ENCODE results near the gene ZPLD1. TPM values are rescaled to one million over a fixed set of nuclear protein-coding genes. Genes with fewer than 3 reads are reported as not detected.

Gene ZPLD1
- total RNA-seq, result not detected

DNA sequence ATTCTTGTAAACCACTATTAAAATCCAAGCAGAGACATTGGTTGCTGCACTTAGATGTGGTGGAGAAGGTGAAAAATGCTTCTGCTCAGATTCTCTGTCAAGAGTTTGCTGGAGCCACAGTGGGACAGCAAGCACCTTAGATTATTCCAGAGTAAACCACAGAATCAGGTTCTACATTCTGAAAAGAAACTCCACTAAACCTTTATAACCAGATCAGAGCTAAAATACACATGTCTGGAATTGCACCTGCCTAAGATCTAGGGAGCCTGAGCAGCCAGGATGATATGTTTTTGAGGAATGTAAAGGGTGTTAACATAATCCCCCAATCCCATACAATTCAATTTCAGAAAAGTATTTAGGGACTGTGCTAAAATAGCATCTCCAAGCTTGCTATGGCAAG lies at the start of gene ZPLD1:
Gene ZPLD1 (plus strand): TSS at position 301 of the 400 bp plus-strand sequence. CDS start 3,473 bp downstream, outside the sequence.
- DNase-seq (ENCODE audit: low spot score in 2 of 2), result no peak
- Mint-ChIP-seq H3K9me3 (no peaks in the 10 kb centered on the region), H3K36me3 (no peaks in the 10 kb centered on the region), H3K27ac (no peak within 1 kb of the TSS)
- no peak for ATAC-seq

DNA sequence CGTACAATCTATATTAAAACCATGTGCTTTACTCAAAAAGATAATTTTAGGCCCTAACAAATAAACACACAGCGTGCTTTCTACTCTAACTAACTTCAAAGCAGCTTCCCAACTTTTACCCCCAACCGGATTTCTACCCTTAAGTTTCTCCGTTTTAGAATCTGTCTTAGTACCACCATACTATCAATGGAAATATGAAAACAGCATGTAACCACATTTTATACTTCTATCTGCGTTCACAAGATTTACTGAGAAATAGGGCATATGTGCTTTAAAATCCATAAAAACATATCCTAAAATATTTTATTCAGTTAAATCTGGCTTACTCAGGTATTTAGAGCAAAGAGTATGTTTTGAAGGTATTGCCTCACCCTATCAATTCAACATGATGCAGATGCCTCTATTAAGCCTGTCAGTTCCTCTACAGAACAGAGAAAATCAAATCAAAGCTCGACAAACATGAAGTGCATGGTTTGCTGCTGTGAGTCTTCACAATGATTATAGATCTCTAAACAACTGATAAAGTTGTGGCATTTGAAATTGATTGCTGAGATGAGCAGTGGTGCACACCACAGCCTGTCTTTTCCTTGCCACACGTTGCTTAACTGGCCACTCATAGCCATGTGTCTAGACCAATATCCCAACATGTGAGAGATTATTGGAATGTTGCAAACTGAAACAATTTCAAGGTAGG lies 44.5 kb upstream of the ZPLD1 start:
- Mint-ChIP-seq H3K9me3 (no peaks in the 10 kb centered on the region), H3K36me3 (no peaks in the 10 kb centered on the region), H3K27ac (no peak overlapping the region)
- DNase-seq (ENCODE audit: low spot score in 2 of 2), result no peak
- ATAC-seq, result no peak

DNA sequence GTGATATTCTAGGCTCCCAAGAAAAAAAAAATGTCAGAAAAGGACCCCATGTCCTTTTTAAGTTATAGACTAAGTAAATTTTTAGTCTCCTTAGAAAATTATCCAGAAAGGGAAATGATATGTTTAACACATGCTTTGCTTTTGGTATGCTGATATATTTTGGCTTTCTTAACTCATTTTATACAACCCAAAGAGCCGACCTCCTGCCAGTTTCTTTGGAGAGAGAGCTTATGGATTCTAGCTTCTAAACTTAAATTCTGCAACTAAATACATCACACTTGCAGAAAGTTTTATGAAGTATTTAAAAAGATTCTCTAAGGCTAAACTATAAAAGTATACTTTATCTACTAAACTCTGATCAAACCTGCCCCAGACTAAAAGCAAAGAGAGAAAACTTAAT lies 43.9 kb upstream of the ZPLD1 start:
- Mint-ChIP-seq H3K27ac (no peak overlapping the region), H3K36me3 (no peaks in the 10 kb centered on the region), H3K9me3 (no peaks in the 10 kb centered on the region)
- DNase-seq (ENCODE audit: low spot score in 2 of 2) (no peak), ATAC-seq (no peak)

DNA sequence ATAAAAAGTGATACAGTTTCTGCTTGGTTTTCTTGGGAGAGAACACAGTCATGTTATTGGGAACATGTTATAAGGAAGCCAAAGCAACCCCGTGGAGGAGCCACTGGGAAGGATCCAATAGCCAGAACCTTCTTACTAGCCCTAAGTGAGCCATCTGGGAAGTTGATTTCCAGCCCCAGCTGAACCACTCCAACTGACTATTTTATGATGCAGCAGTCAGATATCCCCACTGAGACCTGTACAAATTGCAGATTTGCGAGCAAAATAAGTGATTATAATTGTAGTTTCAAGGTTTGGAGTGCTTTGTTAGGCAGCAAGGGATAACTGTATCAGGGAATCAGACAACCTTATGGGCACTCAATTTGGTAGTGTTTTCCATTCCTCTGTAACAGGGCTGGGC lies 43.3 kb upstream of the ZPLD1 start:
- no peak overlapping the region for H3K27ac Mint-ChIP-seq
- no peak for ATAC-seq
- no peaks in the 10 kb centered on the region for H3K9me3 Mint-ChIP-seq
- H3K36me3 Mint-ChIP-seq, result no peaks in the 10 kb centered on the region
- no peak for DNase-seq (ENCODE audit: low spot score in 2 of 2)

DNA sequence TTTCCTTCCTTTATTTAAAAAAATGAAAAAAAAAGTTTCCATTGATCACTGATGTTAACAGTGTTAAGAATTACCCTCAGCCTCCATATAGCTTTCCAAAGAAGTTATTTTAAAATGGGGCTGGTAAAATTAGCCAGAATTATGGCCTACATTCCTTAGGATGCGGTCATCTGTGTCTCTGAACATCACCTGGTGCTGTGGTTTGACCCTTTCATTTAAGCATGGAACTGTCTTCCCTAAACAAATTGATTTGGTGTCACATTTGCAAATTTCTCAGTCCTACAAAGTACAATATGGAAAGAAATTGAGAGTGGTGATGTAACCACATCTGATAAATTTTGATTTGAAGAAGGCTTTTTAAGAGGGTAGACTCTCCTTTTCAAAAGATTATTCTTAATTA lies 40.3 kb upstream of the ZPLD1 start:
- ATAC-seq, result no peak
- DNase-seq (ENCODE audit: low spot score in 2 of 2), result no peak
- Mint-ChIP-seq H3K27ac (no peak overlapping the region), H3K36me3 (no peaks in the 10 kb centered on the region), H3K9me3 (no peaks in the 10 kb centered on the region)

DNA sequence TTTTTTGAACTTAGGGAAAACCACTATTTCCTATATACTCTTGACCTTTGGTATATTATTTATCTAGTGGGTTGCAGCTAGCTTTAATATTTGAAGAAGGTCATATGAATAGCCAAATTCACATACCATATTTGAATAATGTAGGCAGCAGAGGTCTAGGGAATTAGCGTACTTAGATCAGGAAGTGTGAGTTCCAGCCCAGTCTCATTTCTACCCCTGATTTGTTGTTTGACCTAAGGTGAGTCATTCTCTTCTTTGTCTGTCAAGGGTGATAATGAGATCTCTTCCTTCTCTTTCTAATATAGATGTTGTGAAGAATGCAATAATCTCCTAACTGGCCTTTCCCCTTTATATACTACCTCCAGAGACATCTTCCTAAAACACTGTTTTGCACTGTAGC lies 36.6 kb upstream of the ZPLD1 start:
- no peak for DNase-seq (ENCODE audit: low spot score in 2 of 2)
- no peak for ATAC-seq
- no peak overlapping the region for H3K27ac Mint-ChIP-seq
- no peaks in the 10 kb centered on the region for H3K9me3 Mint-ChIP-seq
- no peaks in the 10 kb centered on the region for H3K36me3 Mint-ChIP-seq

DNA sequence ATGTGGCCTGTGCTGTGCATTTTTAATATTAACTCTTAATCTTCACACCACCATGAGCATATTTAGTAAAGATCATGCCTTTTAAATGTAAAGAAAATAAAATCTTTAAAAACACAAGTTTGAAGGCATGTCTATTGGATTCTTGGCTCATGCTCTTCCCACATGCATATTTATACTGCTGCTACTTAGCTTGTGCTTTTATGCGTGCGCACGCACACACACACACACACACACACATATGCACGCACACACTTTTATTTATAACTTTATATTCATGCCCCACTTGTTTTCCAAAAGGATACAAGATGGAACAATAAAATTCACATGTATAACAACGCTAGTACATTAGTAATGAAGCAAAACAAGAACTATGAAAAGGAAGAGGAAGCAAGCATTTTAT lies 36.1 kb upstream of the ZPLD1 start:
- no peaks in the 10 kb centered on the region for H3K9me3 Mint-ChIP-seq
- no peak for DNase-seq (ENCODE audit: low spot score in 2 of 2)
- ATAC-seq, result no peak
- no peaks in the 10 kb centered on the region for H3K36me3 Mint-ChIP-seq
- H3K27ac Mint-ChIP-seq, result no peak overlapping the region

DNA sequence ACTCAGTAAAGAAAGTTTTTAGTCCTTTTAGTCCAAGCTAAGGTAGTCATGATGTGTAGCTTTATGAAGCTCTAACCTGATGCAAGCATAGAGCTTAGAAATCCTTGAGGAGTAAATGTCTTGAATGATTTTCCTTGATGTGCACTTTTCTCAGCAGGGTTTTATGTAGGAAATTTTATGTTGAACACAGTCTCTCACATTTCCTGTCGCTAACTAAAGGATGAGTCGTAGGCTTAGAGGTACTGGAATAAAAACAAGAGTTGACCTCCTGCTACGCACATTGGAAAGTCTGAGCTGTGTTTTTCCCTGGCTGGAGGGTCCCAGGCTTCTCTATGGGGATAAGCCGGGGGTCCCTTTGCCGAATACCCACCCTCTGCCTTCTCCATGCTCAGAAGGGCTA lies 34.7 kb upstream of the ZPLD1 start:
- DNase-seq (ENCODE audit: low spot score in 2 of 2) (no peak), ATAC-seq (no peak)
- Mint-ChIP-seq H3K36me3 (no peaks in the 10 kb centered on the region), H3K9me3 (no peaks in the 10 kb centered on the region), H3K27ac (no peak overlapping the region)

DNA sequence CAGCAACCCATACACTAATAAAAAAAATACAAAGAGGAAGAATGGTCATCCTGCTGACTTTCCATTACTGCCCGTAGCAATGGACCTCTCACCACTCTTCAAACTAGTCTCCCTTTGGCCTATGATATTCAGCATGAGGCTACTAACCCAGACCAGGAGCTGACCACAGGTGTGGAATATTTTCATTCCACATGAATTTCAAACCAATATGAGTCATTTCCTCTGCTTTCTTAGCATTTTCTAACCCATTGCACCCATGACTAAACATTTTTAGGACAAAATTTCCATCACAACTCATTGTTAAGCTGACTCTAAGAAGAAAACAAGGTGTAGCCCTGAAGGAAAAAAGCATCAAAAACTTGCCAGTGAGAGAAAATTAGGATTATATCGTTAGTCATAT lies 34.0 kb upstream of the ZPLD1 start:
- no peak overlapping the region for H3K27ac Mint-ChIP-seq
- no peak for DNase-seq (ENCODE audit: low spot score in 2 of 2)
- no peaks in the 10 kb centered on the region for H3K36me3 Mint-ChIP-seq
- H3K9me3 Mint-ChIP-seq, result no peaks in the 10 kb centered on the region
- ATAC-seq, result no peak

DNA sequence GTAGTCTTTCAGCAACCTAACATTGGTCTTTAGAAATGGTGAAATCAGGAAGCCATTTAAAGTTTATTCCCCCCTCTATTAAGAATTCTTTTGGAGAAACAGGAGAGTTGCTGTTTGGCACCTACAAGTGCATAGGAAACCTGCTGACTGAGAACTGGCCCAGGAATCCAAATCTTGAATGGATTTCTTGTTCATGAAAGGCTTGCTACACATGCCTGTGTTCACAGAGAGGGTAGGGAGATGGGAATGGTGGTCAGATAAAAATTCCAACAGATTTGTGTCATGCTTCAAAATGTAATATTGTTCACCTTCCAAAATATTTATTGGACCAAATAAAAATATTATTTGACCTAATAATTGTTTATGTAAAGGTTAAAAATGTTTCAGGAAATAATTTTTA lies 24.2 kb upstream of the ZPLD1 start:
- Mint-ChIP-seq H3K9me3 (no peaks in the 10 kb centered on the region), H3K36me3 (no peaks in the 10 kb centered on the region), H3K27ac (no peak overlapping the region)
- ATAC-seq (no peak), DNase-seq (ENCODE audit: low spot score in 2 of 2) (no peak)

DNA sequence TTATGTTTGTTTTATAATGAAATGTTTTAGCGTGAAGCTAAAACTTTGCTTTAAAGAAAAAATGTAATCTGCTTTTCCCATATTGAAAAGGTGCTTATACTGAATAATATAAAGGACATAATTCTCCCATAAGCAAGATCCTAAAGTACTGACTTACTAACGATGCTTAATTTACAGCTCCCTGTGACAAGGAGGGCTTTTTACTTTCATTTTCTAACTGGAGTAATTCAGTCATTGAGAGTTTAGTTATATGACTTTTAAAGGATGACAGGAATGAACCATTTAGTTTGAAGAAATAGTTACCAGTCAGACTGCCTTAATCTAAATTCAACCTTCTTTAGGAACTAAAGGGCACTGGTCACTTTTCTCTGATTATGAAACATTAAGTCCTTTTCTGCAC lies 19.3 kb upstream of the ZPLD1 start:
- peak; percentile 31 to 54 for ATAC-seq
- H3K27ac Mint-ChIP-seq, result peak overlapping the region in 1 of 2 donors; percentile 10
- H3K9me3 Mint-ChIP-seq, result no peaks in the 10 kb centered on the region
- H3K36me3 Mint-ChIP-seq, result no peaks in the 10 kb centered on the region
- DNase-seq (ENCODE audit: low spot score in 2 of 2), result no peak

DNA sequence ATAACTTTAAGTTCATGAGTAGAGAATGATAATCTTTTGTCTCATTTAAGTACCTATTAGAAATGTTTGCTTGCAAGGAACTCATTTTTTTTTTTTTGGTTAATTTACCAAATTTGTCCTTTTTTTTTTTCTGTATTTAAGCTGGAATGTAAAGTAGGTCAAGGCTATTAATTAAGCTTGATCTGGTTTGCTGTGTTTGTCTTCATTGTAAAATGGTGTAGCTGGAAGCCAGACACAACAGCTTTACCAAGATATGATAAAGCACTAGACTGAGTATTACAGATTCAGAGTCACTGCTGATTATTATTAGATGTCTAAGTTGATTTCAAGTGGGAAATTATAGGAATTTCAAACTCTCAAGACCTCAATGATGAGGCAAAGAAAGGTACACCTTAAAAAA lies 15.0 kb upstream of the ZPLD1 start:
- ATAC-seq (no peak), DNase-seq (ENCODE audit: low spot score in 2 of 2) (no peak)
- H3K36me3 Mint-ChIP-seq, result no peaks in the 10 kb centered on the region
- H3K27ac Mint-ChIP-seq, result no peak overlapping the region
- H3K9me3 Mint-ChIP-seq, result no peaks in the 10 kb centered on the region

DNA sequence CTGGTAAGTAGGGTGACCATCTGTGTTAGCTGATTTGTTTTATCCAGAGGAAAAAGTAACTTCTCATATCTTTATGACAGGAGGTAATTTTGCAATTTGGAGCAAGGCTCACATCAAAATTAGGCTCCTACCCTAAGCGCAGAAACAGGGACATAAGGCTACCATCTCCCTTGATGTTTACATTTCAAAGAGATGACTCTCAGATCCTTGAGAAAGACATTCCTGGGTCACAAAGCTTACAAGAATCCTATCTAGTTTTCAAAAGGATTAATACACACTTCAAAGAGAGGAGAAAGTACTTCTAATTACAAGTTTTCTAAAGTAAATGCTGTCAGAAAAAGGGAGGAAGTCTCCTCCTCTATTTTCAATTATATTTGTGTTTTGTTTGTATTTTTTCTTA lies 7.0 kb downstream of the ZPLD1 start:
- H3K9me3 Mint-ChIP-seq, result no peaks in the 10 kb centered on the region
- no peak overlapping the region for H3K27ac Mint-ChIP-seq
- ATAC-seq (no peak), DNase-seq (ENCODE audit: low spot score in 2 of 2) (no peak)
- no peaks in the 10 kb centered on the region for H3K36me3 Mint-ChIP-seq

DNA sequence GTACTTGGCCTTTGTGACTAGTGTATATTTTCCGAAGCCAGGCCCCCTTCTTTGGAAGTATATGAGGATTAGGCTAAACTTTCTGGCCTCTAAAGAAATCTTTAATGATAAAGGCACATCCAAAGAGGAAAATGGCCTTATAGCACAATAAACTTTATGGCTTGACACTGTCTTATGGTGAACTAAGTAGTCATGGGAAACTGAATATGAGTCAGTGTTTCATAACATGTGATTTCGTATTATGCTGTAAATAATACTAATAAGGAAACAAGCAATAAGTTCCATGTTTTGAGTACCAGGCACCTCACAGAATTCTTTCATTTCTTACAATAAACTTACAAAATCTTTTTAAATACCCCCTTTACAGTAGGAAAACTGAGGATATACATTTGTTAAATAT lies 8.2 kb downstream of the ZPLD1 start:
- Mint-ChIP-seq H3K9me3 (no peaks in the 10 kb centered on the region), H3K36me3 (no peaks in the 10 kb centered on the region), H3K27ac (no peak overlapping the region)
- no peak for DNase-seq (ENCODE audit: low spot score in 2 of 2)
- ATAC-seq, result no peak

DNA sequence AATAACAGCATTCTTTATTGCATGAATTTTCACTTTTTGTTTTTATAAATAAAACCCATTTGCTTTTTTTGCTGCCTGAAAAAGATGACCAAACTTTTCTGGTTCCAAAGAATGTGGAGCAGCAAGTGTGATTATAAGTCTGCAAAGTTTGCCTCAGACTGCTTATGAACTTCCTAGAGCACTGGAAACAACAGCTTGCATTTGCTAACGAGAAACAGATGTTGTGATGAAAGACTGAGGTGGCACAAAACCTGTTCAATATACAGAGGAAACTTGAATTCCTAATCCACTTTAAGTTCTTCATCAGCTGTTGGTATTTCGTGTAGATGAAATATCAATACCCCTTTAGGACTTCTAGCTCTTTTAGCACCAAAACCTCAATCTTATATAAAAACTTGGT lies 9.3 kb downstream of the ZPLD1 start:
- Mint-ChIP-seq H3K36me3 (no peaks in the 10 kb centered on the region), H3K27ac (no peak overlapping the region), H3K9me3 (no peaks in the 10 kb centered on the region)
- no peak for ATAC-seq
- no peak for DNase-seq (ENCODE audit: low spot score in 2 of 2)

DNA sequence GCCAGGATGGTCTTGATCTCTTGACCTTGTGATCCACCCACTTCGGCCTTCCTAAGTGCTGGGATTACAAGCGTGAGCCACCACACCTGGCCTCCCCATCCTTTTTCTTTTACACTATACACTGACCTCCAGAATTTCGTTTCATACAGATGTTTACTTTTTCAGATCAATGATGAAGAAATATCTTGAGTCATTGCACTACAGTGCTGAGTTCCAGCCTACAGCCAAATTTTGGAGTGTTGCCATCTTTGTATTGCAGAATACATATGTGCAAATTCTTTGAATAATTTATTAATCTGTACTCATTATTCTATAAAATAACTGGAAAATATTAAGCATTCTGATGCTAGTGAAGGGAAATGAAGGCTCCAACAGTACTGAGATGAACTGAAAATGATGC lies 12.5 kb downstream of the ZPLD1 start:
- DNase-seq (ENCODE audit: low spot score in 2 of 2) (no peak), ATAC-seq (no peak)
- Mint-ChIP-seq H3K36me3 (no peaks in the 10 kb centered on the region), H3K27ac (no peak overlapping the region), H3K9me3 (no peaks in the 10 kb centered on the region)

DNA sequence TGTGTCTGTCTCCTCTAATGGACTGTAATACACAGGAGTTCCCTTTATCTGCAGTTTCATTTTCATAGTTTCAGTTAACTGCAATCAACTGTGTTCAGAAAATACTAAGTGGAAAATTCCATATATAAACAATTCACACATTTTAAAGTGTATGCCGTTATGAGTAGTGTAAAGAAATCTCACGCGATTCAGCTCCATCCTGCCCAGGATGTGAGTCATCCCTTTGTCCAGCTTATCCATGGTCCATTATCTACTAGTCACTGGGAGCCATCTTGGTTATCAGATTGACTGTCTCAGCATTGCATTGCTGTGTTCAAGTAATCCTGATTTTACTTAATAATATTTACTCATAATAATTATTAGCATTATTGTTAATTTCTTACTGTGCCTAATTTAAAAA lies 14.5 kb downstream of the ZPLD1 start:
- DNase-seq (ENCODE audit: low spot score in 2 of 2), result no peak
- Mint-ChIP-seq H3K27ac (no peak overlapping the region), H3K9me3 (no peaks in the 10 kb centered on the region), H3K36me3 (no peaks in the 10 kb centered on the region)
- ATAC-seq, result no peak

DNA sequence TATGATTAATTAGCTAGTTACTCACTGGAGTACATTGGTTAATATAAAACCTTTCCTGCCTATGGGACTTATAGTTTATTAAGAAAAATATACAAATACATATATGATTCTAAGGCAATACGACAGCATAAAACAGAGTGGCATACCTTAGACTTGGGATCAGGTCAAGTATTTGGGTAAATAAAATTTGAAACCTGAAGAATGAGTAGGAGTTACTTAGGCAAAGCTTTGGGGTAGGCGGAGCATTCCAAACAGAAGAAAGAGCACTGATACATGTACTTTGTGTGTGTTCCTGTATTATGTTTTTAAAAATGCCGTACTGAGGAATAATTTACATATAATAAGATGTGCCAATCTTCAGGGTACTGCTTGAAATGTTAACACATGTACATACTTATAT lies 15.1 kb downstream of the ZPLD1 start:
- Mint-ChIP-seq H3K9me3 (no peaks in the 10 kb centered on the region), H3K27ac (no peak overlapping the region), H3K36me3 (no peaks in the 10 kb centered on the region)
- no peak for ATAC-seq
- no peak for DNase-seq (ENCODE audit: low spot score in 2 of 2)

DNA sequence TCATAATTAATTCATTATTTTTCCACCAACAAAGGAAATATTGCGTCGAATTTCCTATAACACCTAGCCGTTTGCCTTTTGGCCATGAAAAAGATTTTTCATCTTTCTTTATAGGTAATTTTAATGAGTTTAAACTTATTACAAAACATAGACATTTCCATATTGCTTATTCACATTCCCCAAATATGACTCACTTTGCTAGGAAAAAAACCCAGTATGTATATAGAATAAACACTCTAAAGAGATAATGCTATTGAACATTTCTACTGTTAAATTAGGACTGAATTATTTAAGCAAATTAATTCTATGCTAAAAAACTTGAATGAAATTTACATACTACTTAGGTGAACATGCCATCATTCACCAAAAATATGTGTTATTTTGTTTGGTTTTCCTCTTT lies 16.2 kb downstream of the ZPLD1 start:
- DNase-seq (ENCODE audit: low spot score in 2 of 2), result no peak
- Mint-ChIP-seq H3K36me3 (no peaks in the 10 kb centered on the region), H3K27ac (no peak overlapping the region), H3K9me3 (no peaks in the 10 kb centered on the region)
- no peak for ATAC-seq

All from activated naive CD4-positive, alpha-beta T cell treated with anti-CD3 and anti-CD28 coated beads, Interleukin-2, amount 50 U/mL, for 72 hours (primary cell).